ENCODE measurements around the gene ZFYVE28.

- TF ChIP-seq CTCF (IDR thresholded peaks at IDR 0.05), result no peak
- no peak for TF ChIP-seq POLR2A (IDR thresholded peaks at IDR 0.05)
Measured at GRCh38 chr4:2366252-2367192, 51.9 kb downstream of the ZFYVE28 start.

All from adrenal gland (tissue), 5 donors.